Coronary artery (tissue), 2 donors: ENCODE results near the gene KCNQ5.
A peak's percentile ranks its signal among the peaks of the same experiment; 100 is the strongest.
"Not testable (repeated sequence)": the region's sequence is repeated elsewhere in the genome, so short reads cannot be mapped to it uniquely, and the experiment has no call there.

Source experiments
- DNase-seq: peaks from one replicate; pipeline ENCODE4 v3.0.0-alpha.2; 2017; ENCODE audit warnings: low spot score
- H3K27ac ChIP-seq, 2 donors: fragments of 200-600 bp; sonication (generic); one replicate each; pipeline ENCODE4 v1.5.1; 2016 to 2019
- H3K4me3 ChIP-seq: fragments of 200-600 bp; sonication (generic); 2 replicates; pipeline ENCODE4 v1.5.1; 2016; ENCODE audit warnings: mild to moderate bottlenecking, moderate library complexity
- TF ChIP-seq, protein P1 (sequence below): fragments of 200-600 bp; sonication (generic); IDR thresholded peaks from one replicate; pipeline ENCODE4 v1.5.1; 2019; ENCODE audit warnings: antibody characterized with exemption

The KCNQ5 gene

DNA sequence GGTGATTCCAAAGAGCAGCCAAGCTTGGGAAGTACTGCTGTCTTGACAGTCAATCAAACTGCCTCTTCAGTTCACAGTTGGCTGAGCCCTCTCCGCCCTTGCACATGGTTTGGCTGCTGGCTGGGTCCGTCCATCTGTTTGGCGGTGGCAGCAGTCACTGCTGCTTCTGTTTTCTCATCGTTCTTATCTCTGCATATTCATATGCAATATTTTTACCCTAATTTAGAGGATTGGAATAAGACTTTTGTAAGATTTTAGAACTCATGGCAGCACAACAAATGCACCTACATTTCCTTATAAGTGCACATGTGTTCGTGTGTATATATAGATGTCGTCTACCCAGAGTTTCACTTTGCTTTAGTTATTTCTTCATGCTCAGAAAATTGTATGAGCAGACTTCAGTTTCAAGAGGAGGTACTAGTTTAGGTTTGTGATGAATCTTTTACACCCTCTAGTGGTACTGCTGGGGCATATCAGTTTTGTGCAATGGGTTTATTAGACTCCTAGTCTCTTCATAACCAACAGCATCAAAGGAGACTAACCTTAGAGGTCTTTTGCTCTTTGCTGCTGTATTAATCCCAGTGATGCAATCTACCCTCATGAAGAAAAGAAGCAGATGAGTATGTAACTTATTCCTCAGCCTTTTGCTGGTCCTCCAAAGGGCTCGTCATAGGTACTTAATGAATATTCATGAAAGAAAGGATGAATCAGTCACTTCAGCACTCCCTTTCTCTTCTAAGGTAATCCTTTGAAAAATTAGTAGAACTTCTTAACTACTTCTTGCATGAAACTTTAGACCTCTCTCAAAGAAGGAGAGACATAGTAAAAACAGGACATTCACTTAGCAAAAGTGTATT is 559.1 kb downstream of the KCNQ5 start:
- no peak for DNase-seq
- TF ChIP-seq, protein P1, sequence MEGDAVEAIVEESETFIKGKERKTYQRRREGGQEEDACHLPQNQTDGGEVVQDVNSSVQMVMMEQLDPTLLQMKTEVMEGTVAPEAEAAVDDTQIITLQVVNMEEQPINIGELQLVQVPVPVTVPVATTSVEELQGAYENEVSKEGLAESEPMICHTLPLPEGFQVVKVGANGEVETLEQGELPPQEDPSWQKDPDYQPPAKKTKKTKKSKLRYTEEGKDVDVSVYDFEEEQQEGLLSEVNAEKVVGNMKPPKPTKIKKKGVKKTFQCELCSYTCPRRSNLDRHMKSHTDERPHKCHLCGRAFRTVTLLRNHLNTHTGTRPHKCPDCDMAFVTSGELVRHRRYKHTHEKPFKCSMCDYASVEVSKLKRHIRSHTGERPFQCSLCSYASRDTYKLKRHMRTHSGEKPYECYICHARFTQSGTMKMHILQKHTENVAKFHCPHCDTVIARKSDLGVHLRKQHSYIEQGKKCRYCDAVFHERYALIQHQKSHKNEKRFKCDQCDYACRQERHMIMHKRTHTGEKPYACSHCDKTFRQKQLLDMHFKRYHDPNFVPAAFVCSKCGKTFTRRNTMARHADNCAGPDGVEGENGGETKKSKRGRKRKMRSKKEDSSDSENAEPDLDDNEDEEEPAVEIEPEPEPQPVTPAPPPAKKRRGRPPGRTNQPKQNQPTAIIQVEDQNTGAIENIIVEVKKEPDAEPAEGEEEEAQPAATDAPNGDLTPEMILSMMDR = peak; percentile 65
- Histone ChIP-seq H3K4me3 (peak overlapping the region; percentile 59), H3K27ac (no peak overlapping the region)

DNA sequence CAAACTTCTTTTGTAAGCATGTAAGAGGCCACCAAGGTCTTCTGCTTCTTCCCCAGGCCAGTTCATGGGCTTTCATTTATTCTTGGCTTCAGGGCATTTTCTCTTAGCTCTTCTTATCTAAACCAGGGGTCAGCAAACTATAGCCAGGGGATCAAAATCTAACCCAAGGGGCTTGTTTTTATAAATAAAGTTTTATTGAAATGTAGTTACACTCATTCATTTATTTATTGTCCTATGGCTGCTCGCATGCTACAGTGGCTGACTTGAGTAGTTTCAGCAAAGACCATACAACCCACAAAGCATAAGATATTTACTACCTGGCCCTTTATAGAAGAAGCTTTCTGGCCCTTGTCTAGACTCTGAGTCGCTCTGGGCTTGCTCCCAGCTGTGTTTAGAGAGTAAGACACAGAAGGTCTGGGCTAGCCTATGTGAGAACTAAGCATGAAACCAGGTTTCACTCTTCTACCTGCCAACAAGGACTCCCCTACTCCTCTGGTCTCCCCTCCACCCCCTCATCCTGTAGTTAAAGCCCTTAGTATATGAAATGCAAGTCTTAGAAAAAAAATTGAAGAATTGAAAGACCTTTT is 560.2 kb downstream of the KCNQ5 start:
- Histone ChIP-seq H3K4me3 (no peak overlapping the region), H3K27ac (no peak overlapping the region)
- TF ChIP-seq, protein P1 = no peak
- DNase-seq = no peak

DNA sequence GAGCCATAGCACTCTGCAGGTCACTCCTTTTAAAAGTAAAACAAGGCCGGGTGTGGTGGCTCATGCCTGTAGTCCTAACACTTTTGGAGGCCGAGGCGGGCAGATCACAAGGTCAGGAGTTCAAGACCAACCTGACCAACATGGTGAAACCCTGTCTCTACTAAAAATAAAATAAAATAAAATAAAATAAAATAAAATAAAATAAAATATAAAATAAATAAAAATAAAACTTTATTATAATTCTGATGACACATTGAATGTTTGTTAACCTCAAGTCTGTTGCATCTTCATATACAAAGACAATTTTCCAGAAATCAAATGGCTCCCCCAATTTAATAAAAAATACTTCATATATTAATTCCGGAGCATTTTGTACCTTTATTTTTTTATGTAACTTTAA is 571.4 kb downstream of the KCNQ5 start:
- not testable (repeated sequence) for H3K4me3 ChIP-seq, H3K27ac ChIP-seq, DNase-seq

DNA sequence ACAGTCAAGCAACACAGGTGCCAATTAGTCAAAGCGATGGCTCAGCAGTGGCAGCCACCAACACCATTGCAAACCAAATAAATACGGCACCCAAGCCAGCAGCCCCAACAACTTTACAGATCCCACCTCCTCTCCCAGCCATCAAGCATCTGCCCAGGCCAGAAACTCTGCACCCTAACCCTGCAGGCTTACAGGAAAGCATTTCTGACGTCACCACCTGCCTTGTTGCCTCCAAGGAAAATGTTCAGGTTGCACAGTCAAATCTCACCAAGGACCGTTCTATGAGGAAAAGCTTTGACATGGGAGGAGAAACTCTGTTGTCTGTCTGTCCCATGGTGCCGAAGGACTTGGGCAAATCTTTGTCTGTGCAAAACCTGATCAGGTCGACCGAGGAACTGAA is 572.9 kb downstream of the KCNQ5 start:
- Histone ChIP-seq H3K4me3 (no peak overlapping the region), H3K27ac (no peak overlapping the region)
- DNase-seq = no peak
- TF ChIP-seq, protein P1 = no peak

DNA sequence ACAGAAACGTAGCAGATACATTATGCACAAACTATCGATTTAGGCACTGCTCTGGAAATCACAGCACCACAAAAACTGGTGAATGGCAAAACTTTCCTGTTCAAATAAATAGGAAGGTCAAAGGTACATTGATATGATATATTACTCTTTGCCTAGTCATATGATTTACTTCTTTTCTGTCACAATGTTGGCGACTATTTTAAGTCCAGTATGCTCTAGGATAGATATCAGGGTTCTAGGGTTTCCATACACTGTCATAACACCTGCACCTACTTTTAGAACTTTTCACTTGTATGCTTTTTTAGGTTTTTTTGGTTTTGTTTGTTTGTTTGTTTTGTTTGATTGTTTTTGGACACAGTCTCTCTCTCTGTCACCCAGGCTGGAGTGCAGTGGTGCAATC is 578.4 kb downstream of the KCNQ5 start:
- Histone ChIP-seq H3K27ac (no peak overlapping the region), H3K4me3 (no peak overlapping the region)
- TF ChIP-seq, protein P1 = no peak
- DNase-seq = no peak

DNA sequence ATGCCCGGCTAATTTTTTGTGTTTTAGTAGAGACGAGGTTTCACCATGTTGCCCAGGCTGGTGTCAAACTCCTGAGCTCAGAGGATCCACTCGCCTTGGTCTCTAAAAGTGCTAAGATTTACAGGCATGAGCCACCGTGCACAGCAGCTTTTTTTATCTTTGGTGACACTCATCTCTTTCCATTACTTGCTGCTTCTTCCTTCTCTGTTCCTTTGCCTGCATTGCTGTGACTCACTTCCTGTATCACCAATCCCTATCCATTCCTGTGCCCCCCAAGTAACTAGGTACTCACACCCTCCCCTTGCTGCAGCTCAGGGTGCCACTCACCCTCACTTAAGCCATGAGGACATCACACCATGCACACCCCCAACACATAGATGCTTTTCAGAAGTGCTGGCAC is 578.9 kb downstream of the KCNQ5 start:
- no peak overlapping the region for H3K27ac ChIP-seq
- TF ChIP-seq, protein P1 = no peak
- DNase-seq = no peak

DNA sequence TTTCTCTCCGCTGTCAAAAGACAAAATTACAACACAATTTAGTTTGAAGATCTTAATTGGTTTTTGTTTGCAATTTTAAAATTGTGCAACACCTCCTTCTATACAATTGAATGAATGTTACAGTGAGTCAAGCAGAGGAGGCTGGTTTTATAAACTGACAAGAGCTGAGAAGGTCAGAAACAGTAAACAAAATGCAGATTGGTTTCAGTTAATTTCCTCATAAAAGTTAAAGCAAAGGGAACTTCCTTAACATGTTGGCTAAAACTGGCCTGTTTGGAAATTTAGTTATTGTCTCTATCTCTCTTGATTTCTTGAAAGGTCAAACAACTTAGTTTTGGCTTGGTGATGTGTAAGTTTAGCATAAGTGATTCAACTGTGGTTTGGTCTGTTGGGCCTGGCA is 581.2 kb downstream of the KCNQ5 start:
- TF ChIP-seq, protein P1 = no peak
- Histone ChIP-seq H3K4me3 (no peak overlapping the region), H3K27ac (no peak overlapping the region)
- DNase-seq = no peak

More for the DNA sequence above, 578.9 kb downstream of the KCNQ5 start:
- no peak overlapping the region for H3K4me3 ChIP-seq
